ENCODE data around the gene MOV10L1.

Gene MOV10L1

GRCh38 chr22:50089682-50090411, at the start of gene MOV10L1:
Gene MOV10L1, plus strand, starts transcription at chr22:50090006. Its CDS starts 83 bp downstream, at chr22:50090089.
- DNase-seq: no peak

GRCh38 chr22:50040717-50041116, 49.1 kb upstream of the MOV10L1 start:
- DNase-seq: no peak

- no peak for DNase-seq
These were observed 48.3 kb upstream of the MOV10L1 start for GRCh38 chr22:50041361-50042065.

GRCh38 chr22:50044485-50045118, 45.2 kb upstream of the MOV10L1 start:
- no peak for DNase-seq

GRCh38 chr22:50045211-50046018, 44.4 kb upstream of the MOV10L1 start:
- no peak for DNase-seq

- DNase-seq: no peak
These were observed 43.8 kb upstream of the MOV10L1 start for GRCh38 chr22:50046019-50046415.

GRCh38 chr22:50046481-50047245, 43.1 kb upstream of the MOV10L1 start:
- DNase-seq: no peak

GRCh38 chr22:50047346-50047745, 42.5 kb upstream of the MOV10L1 start:
- no peak for DNase-seq

GRCh38 chr22:50048061-50048765, 41.6 kb upstream of the MOV10L1 start:
- DNase-seq: no peak

- no peak for DNase-seq
These were observed 41.0 kb upstream of the MOV10L1 start for GRCh38 chr22:50048836-50049235.

- DNase-seq: no peak
These were observed 40.3 kb upstream of the MOV10L1 start for GRCh38 chr22:50049299-50050195.

- no peak for DNase-seq
These were observed 37.9 kb upstream of the MOV10L1 start for GRCh38 chr22:50051930-50052329.

GRCh38 chr22:50053861-50054260, 35.9 kb upstream of the MOV10L1 start:
- no peak for DNase-seq

GRCh38 chr22:50056214-50056972, 33.4 kb upstream of the MOV10L1 start:
- DNase-seq: no peak

GRCh38 chr22:50057278-50058060, 32.3 kb upstream of the MOV10L1 start:
- DNase-seq: no peak

GRCh38 chr22:50058061-50058905, 31.5 kb upstream of the MOV10L1 start, which contains the start of gene TTLL8:
Gene TTLL8, minus strand, starts transcription at chr22:50058298.
- no peak for DNase-seq
